B cell (primary cell): ENCODE measurements around the gene GPR151. TPM values are rescaled to one million over a fixed set of nuclear protein-coding genes. Genes with fewer than 3 reads are reported as not detected.

Source experiments
- ATAC-seq: fragments of 200-7000 bp; cut with Tn5 transposase; one replicate; pipeline ENCODE4 v1.10.0; 2021; ENCODE audit warnings: low read depth, mild to moderate bottlenecking, moderate number of reproducible peaks, moderate library complexity
- CTCF ChIA-PET: fragments of 350-600 bp; sonication (Branson Sonifier 250); formaldehyde crosslinking; loops from one replicate; lab custom pipeline; 2021; ENCODE audit warnings: antibody characterized with exemption, inconsistent platforms; lab: Charles Lee
- POLR2A ChIA-PET: fragments of 350-600 bp; sonication (Branson Sonifier 250); formaldehyde crosslinking; loops from one replicate; lab custom pipeline; 2021; ENCODE audit warnings: antibody characterized with exemption; lab: Charles Lee
- DNase-seq: peaks from one replicate; pipeline ENCODE4 v3.0.0; 2013
- H2AFZ ChIP-seq: 2 replicates; pipeline ENCODE4 v1.6.1; 2012; ENCODE audit warnings: mild to moderate bottlenecking, low read depth, low read length; ENCODE audit not compliant: insufficient read depth, poor library complexity, severe bottlenecking
- H3K27ac ChIP-seq, 2 donors: 1 replicate in 1 of 2; 2 replicates in 1 of 2; pipeline ENCODE4 v1.5.1; 2012 to 2013; ENCODE audit warnings: low read length in 2 of 2, mild to moderate bottlenecking in 2 of 2, moderate library complexity in 1 of 2
- H3K27me3 ChIP-seq, 4 experiments: fragments of 200-600 bp in 1 of 4; sonication (generic) in 1 of 4; replicated peaks in 1 of 4; 1 replicate in 2 of 4; 2 replicates in 2 of 4; pipeline versions ENCODE4 v1.6.1 to v1.7.0; 2013 to 2016; ENCODE audit warnings: low read length in 3 of 4, mild to moderate bottlenecking in 2 of 4, mixed read lengths in 1 of 4, moderate library complexity in 1 of 4; ENCODE audit not compliant: insufficient read depth in 4 of 4, control insufficient read depth in 3 of 4; ENCODE audit errors: control extremely low read depth in 1 of 4
- H3K36me3 ChIP-seq, 2 experiments: replicated peaks in 1 of 2; 1 replicate in 1 of 2; 2 replicates in 1 of 2; pipeline versions ENCODE4 v1.6.1 to v1.7.1; 2013; ENCODE audit warnings: low read length in 1 of 2; ENCODE audit not compliant: insufficient read depth in 2 of 2, control insufficient read depth in 1 of 2; ENCODE audit errors: control extremely low read depth in 1 of 2, extremely low read depth in 1 of 2
- H3K4me1 ChIP-seq, 2 donors: fragments of 200-600 bp in 1 of 2; sonication (generic) in 1 of 2; 1 replicate in 1 of 2; 2 replicates in 1 of 2; pipeline versions ENCODE4 v1.5.1 to v1.6.1; 2013 to 2017; ENCODE audit warnings: low read length in 2 of 2; ENCODE audit not compliant: control insufficient read depth in 2 of 2, insufficient read depth in 2 of 2
- H3K4me2 ChIP-seq: replicated peaks from 2 replicates; pipeline ENCODE3; 2012; ENCODE audit warnings: mild to moderate bottlenecking, low read depth, low read length; ENCODE audit not compliant: poor library complexity, severe bottlenecking
- H3K4me3 ChIP-seq, 5 experiments: fragments of 200-600 bp in 1 of 5; sonication (generic) in 1 of 5; 1 replicate in 3 of 5; 2 replicates in 2 of 5; pipeline versions ENCODE4 v1.5.1 to v1.7.0; 2011 to 2016; ENCODE audit warnings: low read length in 4 of 5, mild to moderate bottlenecking in 4 of 5, low read depth in 2 of 5, control low read depth in 1 of 5, moderate library complexity in 1 of 5; ENCODE audit not compliant: insufficient read depth in 1 of 5; ENCODE audit errors: control extremely low read depth in 1 of 5, extremely low read depth in 1 of 5
- H3K79me2 ChIP-seq: fragments of 200-600 bp; sonication (generic); one replicate; pipeline ENCODE4 v1.6.0; 2016; ENCODE audit warnings: low read length; ENCODE audit not compliant: control insufficient read depth, insufficient read depth
- H3K9ac ChIP-seq: fragments of 200-600 bp; sonication (generic); 2 replicates; pipeline ENCODE4 v1.6.1; 2017; ENCODE audit warnings: mild to moderate bottlenecking, low read length, moderate library complexity
- H3K9me3 ChIP-seq, 3 donors: one replicate each; pipeline versions ENCODE4 v1.6.1 to v1.7.1; 2013; ENCODE audit warnings: low read length in 2 of 3; ENCODE audit not compliant: control insufficient read depth in 2 of 3, insufficient read depth in 1 of 3; ENCODE audit errors: control extremely low read depth in 1 of 3
- H4K20me1 ChIP-seq: 2 replicates; pipeline ENCODE4 v1.6.0; 2012; ENCODE audit warnings: mild to moderate bottlenecking, low read length; ENCODE audit not compliant: insufficient read depth, control insufficient read depth, poor library complexity, severe bottlenecking
- H3K27ac Mint-ChIP-seq: one replicate; pipeline ENCODE4 v1.8.0; 2021; ENCODE audit warnings: mixed read lengths
- H3K27me3 Mint-ChIP-seq: one replicate; pipeline ENCODE4 v1.8.0; 2021; ENCODE audit warnings: mixed read lengths
- H3K4me1 Mint-ChIP-seq: one replicate; pipeline ENCODE4 v1.8.0; 2021; ENCODE audit warnings: mixed read lengths
- H3K4me3 Mint-ChIP-seq: one replicate; pipeline ENCODE4 v1.8.0; 2021; ENCODE audit warnings: mixed read lengths
- H3K9me3 Mint-ChIP-seq: one replicate; pipeline ENCODE4 v1.8.0; 2022; ENCODE audit warnings: mixed read lengths; ENCODE audit not compliant: insufficient read depth
- CTCF ChIP-seq: fragments of 200-600 bp; IDR thresholded peaks from one replicate; pipeline ENCODE4 v1.8.0; 2022; ENCODE audit warnings: antibody characterized with exemption, mild to moderate bottlenecking
- EZH2 ChIP-seq: IDR thresholded peaks from 2 replicates; pipeline ENCODE4 v1.6.1; 2012; ENCODE audit warnings: borderline replicate concordance, low read depth, mild to moderate bottlenecking, moderate library complexity, low read length; ENCODE audit not compliant: insufficient read depth, poor library complexity, severe bottlenecking
- WGBS: methylation state at CpG from one replicate; pipeline ENCODE4 v1.1.5; 2013; ENCODE audit warnings: missing lambda C conversion rate; ENCODE audit not compliant: insufficient coverage; 5-methylcytosine and 5-hydroxymethylcytosine counted together
- intact Hi-C: fragments of 100-400 bp; cut with micrococcal nuclease; formaldehyde crosslinking; loops from one replicate; pipeline ENCODE4 v1.10.0; 2022
- polyA plus RNA-seq: library from polyadenylated mRNA; depleted of rRNA; stranded (reverse); fragments of >200 nt; gene quantifications from 2 replicates; pipeline ENCODE4 v1.2.3, GENCODE V29; 2012
- small RNA-seq: library from RNA; depleted of rRNA; stranded (forward); fragments of <200 nt; gene quantifications from one replicate; pipeline ENCODE3, GENCODE V24; 2012; ENCODE audit warnings: low replicate concordance, low read depth; ENCODE audit not compliant: insufficient read length
- total RNA-seq, 2 donors: library from RNA; stranded (reverse); fragments of 120-200 nt in 1 of 2; gene quantifications; 1 replicate in 1 of 2; 2 replicates in 1 of 2; pipeline versions ENCODE4 v1.2.3 to v1.2.4, GENCODE V29; 2013 to 2022

Gene GPR151
- total and polyA plus RNA-seq, 2 donors (not counting 1 experiment from before 2014, with no cell fraction given), result not detected

- Histone ChIP-seq H4K20me1 (peaks cover 22% of the 10 kb centered on the region), H3K9ac (no peak overlapping the region), H3K4me2 (no peak overlapping the region), H3K79me2 (peaks cover 36% of the 10 kb centered on the region), H3K27me3 (no peaks in the 10 kb centered on the region), H3K27ac (no peak overlapping the region), H3K9me3 (no peaks in the 10 kb centered on the region), H3K36me3 (peaks cover 29 to 72% of the 10 kb centered on the region in 2 experiments), H3K4me3 (no peak overlapping the region), H3K4me1 (no peaks in the 10 kb centered on the region), H2AFZ (no peak overlapping the region)
- TF ChIP-seq CTCF (no peak), EZH2 (no peak)
- WGBS, result 98% methylated on average over 5 of the region's 6 CpGs
- ATAC-seq (no peak), DNase-seq (no peak)
- Mint-ChIP-seq H3K4me1 (peaks cover 2% of the 10 kb centered on the region), H3K27ac (peak overlapping the region; percentile 8), H3K9me3 (no peaks in the 10 kb centered on the region), H3K27me3 (no peaks in the 10 kb centered on the region), H3K4me3 (no peak overlapping the region)
- POLR2A ChIA-PET, result no interaction called here
- intact Hi-C loops, result no loop called here
- CTCF ChIA-PET, result no interaction called here
Measured at GRCh38 chr5:146463446-146463845, 52.5 kb downstream of the GPR151 start.

Small RNAs within 50 kb of the gene (small RNA-seq; reads per million reads assigned to genes)
- gene RF02271, result not detected

Other genes with a start within 250 kb of the GPR151 start
- gene POU4F3, start 177.4 kb downstream of the GPR151 start, total RNA-seq, result not detected in 2 replicates
- 0.04 TPM in 2 replicates for gene POU4F3, start 177.4 kb downstream of the GPR151 start, polyA plus RNA-seq
- 95.2 and 101 TPM in 2 replicates for gene TCERG1, start 68.9 kb downstream of the GPR151 start, total RNA-seq
- gene TCERG1, start 68.9 kb downstream of the GPR151 start, polyA plus RNA-seq, result 44.6 and 51.7 TPM in 2 replicates